Limb (tissue), 2 donors: ENCODE measurements around the gene ASXL3.

ENCODE experiments used
- DNase-seq, 2 donors: peaks; one replicate each; pipeline ENCODE4 v3.0.0-alpha.2; 2016; ENCODE audit errors: extremely low spot score in 2 of 2

Gene ASXL3

GRCh38 chr18:33581856-33582255 lies 3.8 kb downstream of the ASXL3 start:
- DNase-seq = no peak

- DNase-seq = no peak
Measured at GRCh38 chr18:33583901-33584300, 5.9 kb downstream of the ASXL3 start.

DNA sequence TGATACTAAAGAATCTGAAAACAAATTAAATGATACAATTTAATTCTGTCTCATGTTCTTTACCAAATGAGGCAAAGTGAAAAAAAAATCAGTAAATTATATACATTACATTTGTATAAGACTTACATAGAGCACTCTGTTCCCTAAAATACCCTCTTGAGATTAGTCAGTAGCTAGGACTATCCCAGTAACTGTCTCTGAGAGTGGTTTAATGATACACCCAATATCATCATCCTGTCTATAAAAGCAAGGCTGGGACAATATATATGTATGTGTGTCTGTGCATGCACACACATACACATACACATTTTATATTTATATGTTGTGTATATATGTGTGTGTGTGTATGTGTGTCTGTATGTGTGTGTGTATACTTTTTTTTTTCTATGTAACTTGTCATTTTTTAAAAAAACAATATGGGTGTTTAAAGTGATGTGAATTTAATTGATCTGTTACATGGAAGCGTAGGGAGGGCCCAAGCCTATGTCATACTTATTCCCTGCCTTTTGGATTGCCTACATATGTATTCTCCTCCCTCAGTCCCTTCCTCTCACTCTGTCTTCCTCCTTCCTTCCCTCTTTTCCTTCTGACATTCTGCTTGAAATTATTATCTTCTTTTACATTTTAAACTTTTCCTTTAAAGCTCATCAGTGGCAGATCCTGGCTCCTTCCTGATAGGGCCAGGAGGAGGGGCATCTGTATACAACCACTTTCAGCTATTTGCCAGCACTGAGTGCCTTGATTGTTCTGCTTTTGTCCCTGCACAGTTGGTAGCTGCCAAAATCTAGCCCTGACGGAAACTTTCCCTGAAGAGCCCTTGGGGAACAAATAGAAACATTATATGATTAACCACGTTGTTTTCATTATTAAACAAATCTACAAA lies 6.8 kb downstream of the ASXL3 start:
- DNase-seq = no peak

DNA sequence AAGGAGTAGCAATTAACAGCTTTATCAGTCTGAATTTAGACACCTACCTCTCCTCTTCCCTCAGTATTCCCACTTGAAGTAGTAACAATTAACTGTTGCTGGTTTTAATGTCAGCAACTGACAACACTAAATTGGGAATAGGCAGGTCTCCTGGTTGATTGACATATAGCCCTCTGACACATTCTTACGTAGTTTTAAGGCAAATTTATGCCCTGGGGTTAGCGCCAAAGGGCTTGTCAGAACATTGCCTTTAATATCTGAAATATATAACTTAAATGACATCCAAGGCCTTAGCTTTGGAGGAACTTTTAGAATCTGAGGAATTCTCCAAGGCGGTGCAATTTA lies 7.4 kb downstream of the ASXL3 start:
- DNase-seq = no peak

DNA sequence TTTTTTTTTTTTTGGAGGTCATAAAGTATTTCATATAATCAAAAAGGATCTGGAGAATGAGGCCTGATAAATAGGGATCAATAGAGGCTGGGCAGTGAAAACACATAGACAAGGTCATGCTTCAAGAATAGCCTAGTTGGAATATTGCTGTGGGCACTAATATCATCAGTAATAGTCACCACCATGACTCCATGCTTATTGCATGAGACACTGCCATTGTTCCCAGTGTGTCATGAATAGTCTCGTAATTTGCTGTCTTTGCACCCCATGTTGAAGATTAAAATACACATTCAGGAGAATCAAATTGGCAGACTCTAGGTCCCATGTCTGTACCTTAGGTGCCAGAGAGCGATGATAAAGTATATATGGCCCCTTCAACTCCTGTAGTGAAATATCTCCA lies 10.3 kb downstream of the ASXL3 start:
- DNase-seq = no peak

GRCh38 chr18:33593261-33593660 lies 15.2 kb downstream of the ASXL3 start:
- DNase-seq = no peak

DNA sequence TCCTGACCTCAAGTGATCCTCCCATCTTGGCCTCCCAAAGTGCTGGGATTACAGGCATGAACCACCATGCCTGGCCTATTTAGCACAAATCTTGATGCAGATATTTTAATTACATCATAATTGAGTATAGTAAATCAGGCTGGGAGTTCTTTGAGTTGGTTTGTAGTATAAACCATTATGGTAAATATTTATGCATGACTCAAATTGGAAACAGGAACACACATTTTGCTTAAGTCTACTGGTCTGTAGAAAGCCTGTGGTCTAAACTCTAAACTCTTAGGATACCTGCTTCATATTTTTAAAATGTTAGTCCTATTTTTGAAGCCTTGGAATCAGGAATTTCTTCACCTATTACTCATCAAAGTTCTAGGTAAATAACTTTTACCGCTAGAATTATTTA lies 16.8 kb downstream of the ASXL3 start:
- DNase-seq = no peak

DNA sequence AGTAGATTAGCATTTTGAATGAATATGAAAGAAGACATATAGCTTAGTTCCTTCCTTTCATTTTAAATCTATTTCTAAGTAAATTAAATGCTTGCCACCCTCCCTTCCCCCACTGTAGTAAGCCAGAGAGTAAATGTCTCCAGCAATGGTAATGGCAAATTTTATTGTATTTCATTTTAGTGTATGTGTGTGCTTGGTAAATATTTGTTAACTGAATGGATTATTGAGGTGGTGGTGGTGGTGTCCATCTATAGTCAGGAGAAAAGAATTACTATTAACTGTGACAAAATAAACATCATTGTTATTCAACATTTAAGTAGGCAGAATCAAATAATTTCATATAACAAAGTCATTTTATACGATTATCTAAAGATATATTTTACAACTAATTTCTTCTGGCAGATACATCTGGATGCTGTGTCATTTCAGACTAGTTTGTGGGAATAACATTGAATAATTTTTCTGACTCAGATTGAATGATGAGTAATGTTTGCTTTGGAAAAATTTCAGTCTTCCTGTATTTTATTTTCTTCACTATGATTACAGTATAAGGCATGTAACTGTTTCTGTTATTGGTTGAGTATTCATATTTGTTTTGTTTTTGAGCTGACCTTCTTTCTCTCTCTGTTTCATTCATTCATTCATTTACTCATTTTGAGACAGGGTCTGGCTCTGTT lies 18.3 kb downstream of the ASXL3 start:
- no peak for DNase-seq

DNA sequence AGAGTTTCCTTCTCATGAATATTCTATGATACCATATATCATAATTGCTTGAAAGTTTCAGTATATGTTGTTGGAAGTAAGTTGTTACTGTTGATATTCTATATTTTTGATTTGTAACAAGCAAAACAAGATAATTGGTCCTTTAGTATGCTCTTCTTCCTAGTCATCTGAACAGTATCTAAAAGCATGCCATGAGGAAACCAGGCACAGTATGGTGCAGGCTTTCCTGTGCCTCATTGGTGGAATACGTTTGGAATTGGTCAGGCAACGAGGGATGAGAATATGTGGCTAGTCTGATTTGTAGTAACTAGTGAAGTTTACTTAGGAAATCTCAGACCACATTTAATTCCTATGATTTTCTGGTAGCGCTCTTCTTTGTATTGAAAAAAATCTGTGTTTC lies 22.8 kb downstream of the ASXL3 start:
- no peak for DNase-seq

DNA sequence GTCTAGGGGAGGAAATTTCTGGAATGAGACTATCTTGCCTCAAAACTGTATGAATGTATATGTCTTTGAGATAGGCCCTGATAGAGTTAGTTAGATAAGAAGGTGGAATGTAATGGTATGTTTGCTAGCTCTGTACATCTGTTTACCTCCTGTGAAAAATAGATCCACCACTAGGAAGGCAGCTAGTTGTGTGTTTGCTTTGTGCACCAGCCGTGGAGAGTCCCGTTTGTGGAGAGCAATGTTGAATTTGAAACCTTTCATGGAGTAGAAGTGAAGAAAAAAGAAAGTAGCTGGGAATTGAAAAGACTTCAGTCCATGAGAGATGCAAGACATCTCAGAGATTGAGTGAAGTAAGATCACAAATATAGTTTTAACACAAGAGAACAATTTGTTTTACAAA lies 25.4 kb downstream of the ASXL3 start:
- DNase-seq = no peak

DNA sequence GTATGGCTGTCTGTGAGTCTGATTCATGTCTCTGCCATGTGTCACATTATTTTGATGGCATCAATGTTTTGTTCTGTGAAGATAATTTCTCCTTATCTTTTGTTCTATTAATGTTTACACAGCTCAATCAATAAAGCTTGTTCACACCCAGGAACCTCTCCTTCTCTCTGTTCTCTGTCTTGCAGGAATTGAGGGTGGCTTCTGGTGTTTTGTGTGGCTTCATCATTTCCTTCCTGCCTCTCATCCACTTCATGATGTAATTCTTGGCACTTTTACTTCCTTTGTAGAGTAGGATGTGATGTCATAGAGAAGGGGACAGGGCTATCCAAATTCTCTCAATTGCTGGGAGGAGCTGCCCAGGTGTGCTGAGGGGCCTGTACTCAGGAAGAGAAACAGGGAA lies 27.2 kb downstream of the ASXL3 start:
- no peak for DNase-seq

- DNase-seq = no peak
Measured at GRCh38 chr18:33606621-33607020, 28.6 kb downstream of the ASXL3 start.

- DNase-seq = no peak
Measured at GRCh38 chr18:33611525-33612135, 33.6 kb downstream of the ASXL3 start.

DNA sequence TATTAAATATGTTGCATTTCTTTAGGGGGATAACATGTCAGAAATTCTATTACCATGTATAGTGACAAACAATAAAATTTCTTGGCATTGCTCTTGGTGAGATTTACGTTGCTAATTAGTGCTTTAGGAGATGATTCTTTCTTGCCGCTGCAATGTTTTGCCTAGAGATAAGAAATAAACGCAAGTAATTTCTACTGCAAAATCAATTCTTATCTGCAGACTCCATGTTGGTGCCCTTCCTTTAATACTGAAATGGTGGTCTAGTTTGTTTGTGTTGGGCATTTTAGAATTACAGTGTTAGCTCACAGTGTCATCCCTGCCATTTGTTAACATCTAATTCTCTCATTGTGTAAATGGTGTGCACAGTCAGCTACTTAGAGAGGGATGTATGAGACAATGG lies 34.6 kb downstream of the ASXL3 start:
- DNase-seq = no peak

GRCh38 chr18:33616556-33616955 lies 38.5 kb downstream of the ASXL3 start:
- no peak for DNase-seq

GRCh38 chr18:33627114-33627513 lies 49.1 kb downstream of the ASXL3 start:
- no peak for DNase-seq

- DNase-seq = no peak
Measured at GRCh38 chr18:33630476-33630875, 52.5 kb downstream of the ASXL3 start.

DNA sequence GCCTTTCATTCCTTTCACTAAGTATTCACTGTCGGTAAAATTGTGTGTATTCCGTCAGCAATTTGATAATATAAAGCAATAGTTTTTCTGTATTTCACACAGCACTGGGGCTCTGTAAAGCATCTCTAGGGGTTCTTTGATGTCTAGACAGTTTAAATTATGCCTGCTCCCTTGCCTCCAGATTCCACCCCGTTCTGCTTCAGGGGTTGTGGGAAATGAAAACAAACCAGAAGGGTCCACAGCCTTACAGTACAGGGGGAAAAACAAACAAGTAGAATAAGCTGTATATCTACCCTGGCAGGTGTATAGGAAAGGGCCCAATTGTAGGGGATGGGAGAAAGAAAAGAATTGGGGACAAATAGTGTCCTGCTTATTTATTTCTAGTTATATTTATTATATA lies 63.1 kb downstream of the ASXL3 start:
- DNase-seq = no peak

DNA sequence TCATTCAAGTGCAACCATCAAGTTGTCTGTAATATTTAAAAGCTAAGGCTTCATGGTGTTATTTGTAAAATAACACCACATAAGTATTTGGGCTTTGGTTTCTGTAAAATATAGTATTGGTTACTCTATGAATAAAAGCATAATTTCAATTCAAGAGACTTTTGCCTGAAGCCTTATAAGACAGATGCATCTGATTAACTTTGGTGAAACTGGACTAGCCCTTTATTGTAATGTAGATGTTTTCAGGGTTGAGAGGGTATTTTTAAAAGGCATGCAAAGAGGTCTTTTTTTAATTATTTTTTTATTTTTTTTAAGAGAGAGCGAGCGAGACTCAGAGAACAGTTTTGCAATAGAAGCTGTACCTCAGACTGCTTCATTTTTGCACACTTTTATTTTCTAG lies 66.5 kb downstream of the ASXL3 start:
- no peak for DNase-seq

DNA sequence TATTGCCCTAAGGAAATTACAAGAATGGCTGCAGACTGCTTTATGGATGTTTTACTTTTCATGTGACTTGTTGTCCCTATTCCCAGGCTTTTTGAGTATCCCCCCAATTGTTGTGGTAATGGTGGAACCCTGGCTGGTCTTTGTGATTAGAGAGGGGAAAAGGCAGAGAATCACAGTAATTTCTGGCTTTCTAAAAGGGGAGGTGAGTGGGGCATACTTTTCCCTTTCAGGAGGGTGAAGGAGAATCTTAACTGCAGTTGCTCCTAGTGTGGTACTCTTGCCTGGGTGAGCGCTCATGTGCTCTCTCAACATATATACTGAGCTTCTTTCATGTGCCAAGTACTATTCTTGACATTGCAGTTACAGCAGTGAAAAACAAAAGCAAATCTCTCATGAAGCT lies 69.3 kb downstream of the ASXL3 start:
- DNase-seq = no peak

- DNase-seq = no peak
Measured at GRCh38 chr18:33652635-33653034, 74.6 kb downstream of the ASXL3 start.

DNA sequence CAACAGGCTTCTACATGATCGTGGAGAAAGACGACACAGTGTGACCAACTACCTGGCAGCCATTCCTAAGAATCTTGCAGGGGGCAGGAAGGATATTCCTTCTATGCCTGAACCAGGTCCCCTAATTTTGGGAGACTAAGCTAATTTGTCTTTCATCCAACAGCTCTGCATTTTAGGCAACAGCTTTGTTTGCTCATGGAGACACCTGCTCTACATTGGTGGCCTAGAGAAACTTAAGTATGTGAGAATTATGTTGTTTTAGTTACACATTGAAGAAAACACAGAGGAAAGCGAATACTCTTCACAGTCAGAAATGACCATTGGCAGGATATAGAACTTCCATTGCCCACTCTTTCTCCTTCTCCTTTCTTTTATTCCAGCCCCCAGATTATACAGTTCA lies 75.2 kb downstream of the ASXL3 start:
- no peak for DNase-seq
